Measurements from ENCODE around the gene SYT17. TPM values are rescaled to one million over a fixed set of nuclear protein-coding genes. Genes with fewer than 3 reads are reported as not detected.

The SYT17 gene
- total RNA-seq, 1 donor from 2014 or later: 2.6 TPM

GRCh38 chr16:19304750-19305149 lies 136.7 kb downstream of the SYT17 start:
- no peaks in the 10 kb centered on the region for H3K36me3 ChIP-seq (ENCODE audit: control insufficient read depth in 3 of 3, insufficient read depth in 3 of 3, low read length in 3 of 3)
- H3K9ac ChIP-seq (ENCODE audit: low read depth in 1 of 3, low read length in 3 of 3): no peak overlapping the region
- H3K4me3 ChIP-seq (ENCODE audit: low read length in 3 of 3): no peak overlapping the region
- no peaks in the 10 kb centered on the region for H3K4me1 ChIP-seq (ENCODE audit: control insufficient read depth in 3 of 3, insufficient read depth in 3 of 3, low read length in 3 of 3)
- H3K27me3 ChIP-seq (ENCODE audit: control insufficient read depth in 3 of 3, insufficient read depth in 3 of 3, low read length in 3 of 3): no peaks in the 10 kb centered on the region
- no peak overlapping the region for H3K27ac ChIP-seq (ENCODE audit: low read depth, low read length)
- H3K9me3 ChIP-seq (ENCODE audit: control insufficient read depth in 3 of 3, low read length in 3 of 3): no peaks in the 10 kb centered on the region

GRCh38 chr16:19305443-19305842 lies 137.4 kb downstream of the SYT17 start:
- Histone ChIP-seq H3K36me3 (ENCODE audit: control insufficient read depth in 3 of 3, insufficient read depth in 3 of 3, low read length in 3 of 3) (no peaks in the 10 kb centered on the region), H3K4me1 (ENCODE audit: control insufficient read depth in 3 of 3, insufficient read depth in 3 of 3, low read length in 3 of 3) (no peaks in the 10 kb centered on the region), H3K9me3 (ENCODE audit: control insufficient read depth in 3 of 3, low read length in 3 of 3) (no peaks in the 10 kb centered on the region), H3K4me3 (ENCODE audit: low read length in 3 of 3) (no peak overlapping the region), H3K27ac (ENCODE audit: low read depth, low read length) (no peak overlapping the region), H3K9ac (ENCODE audit: low read depth in 1 of 3, low read length in 3 of 3) (no peak overlapping the region), H3K27me3 (ENCODE audit: control insufficient read depth in 3 of 3, insufficient read depth in 3 of 3, low read length in 3 of 3) (no peaks in the 10 kb centered on the region)

- H3K4me1 ChIP-seq (ENCODE audit: control insufficient read depth in 3 of 3, insufficient read depth in 3 of 3, low read length in 3 of 3): no peaks in the 10 kb centered on the region
- H3K9ac ChIP-seq (ENCODE audit: low read depth in 1 of 3, low read length in 3 of 3): no peak overlapping the region
- H3K4me3 ChIP-seq (ENCODE audit: low read length in 3 of 3): no peak overlapping the region
- no peaks in the 10 kb centered on the region for H3K9me3 ChIP-seq (ENCODE audit: control insufficient read depth in 3 of 3, low read length in 3 of 3)
- H3K27ac ChIP-seq (ENCODE audit: low read depth, low read length): no peak overlapping the region
- H3K36me3 ChIP-seq (ENCODE audit: control insufficient read depth in 3 of 3, insufficient read depth in 3 of 3, low read length in 3 of 3): no peaks in the 10 kb centered on the region
- no peaks in the 10 kb centered on the region for H3K27me3 ChIP-seq (ENCODE audit: control insufficient read depth in 3 of 3, insufficient read depth in 3 of 3, low read length in 3 of 3)
Measured at GRCh38 chr16:19307587-19308241, 139.7 kb downstream of the SYT17 start.

- no peak overlapping the region for H3K9ac ChIP-seq (ENCODE audit: low read depth in 1 of 3, low read length in 3 of 3)
- no peaks in the 10 kb centered on the region for H3K9me3 ChIP-seq (ENCODE audit: control insufficient read depth in 3 of 3, low read length in 3 of 3)
- no peak overlapping the region for H3K4me3 ChIP-seq (ENCODE audit: low read length in 3 of 3)
- H3K4me1 ChIP-seq (ENCODE audit: control insufficient read depth in 3 of 3, insufficient read depth in 3 of 3, low read length in 3 of 3): no peaks in the 10 kb centered on the region
- no peaks in the 10 kb centered on the region for H3K27me3 ChIP-seq (ENCODE audit: control insufficient read depth in 3 of 3, insufficient read depth in 3 of 3, low read length in 3 of 3)
- no peak overlapping the region for H3K27ac ChIP-seq (ENCODE audit: low read depth, low read length)
- H3K36me3 ChIP-seq (ENCODE audit: control insufficient read depth in 3 of 3, insufficient read depth in 3 of 3, low read length in 3 of 3): no peaks in the 10 kb centered on the region
Measured at GRCh38 chr16:19308392-19308791, 140.4 kb downstream of the SYT17 start.

GRCh38 chr16:19309178-19309577 lies 141.1 kb downstream of the SYT17 start:
- Histone ChIP-seq H3K27ac (ENCODE audit: low read depth, low read length) (no peak overlapping the region), H3K4me1 (ENCODE audit: control insufficient read depth in 3 of 3, insufficient read depth in 3 of 3, low read length in 3 of 3) (no peaks in the 10 kb centered on the region), H3K36me3 (ENCODE audit: control insufficient read depth in 3 of 3, insufficient read depth in 3 of 3, low read length in 3 of 3) (no peaks in the 10 kb centered on the region), H3K9me3 (ENCODE audit: control insufficient read depth in 3 of 3, low read length in 3 of 3) (no peaks in the 10 kb centered on the region), H3K9ac (ENCODE audit: low read depth in 1 of 3, low read length in 3 of 3) (no peak overlapping the region), H3K27me3 (ENCODE audit: control insufficient read depth in 3 of 3, insufficient read depth in 3 of 3, low read length in 3 of 3) (no peaks in the 10 kb centered on the region), H3K4me3 (ENCODE audit: low read length in 3 of 3) (no peak overlapping the region)

- Histone ChIP-seq H3K27me3 (ENCODE audit: control insufficient read depth in 3 of 3, insufficient read depth in 3 of 3, low read length in 3 of 3) (peaks cover 0 to 5% (median 0%) of the 10 kb centered on the region in 3 donors), H3K4me1 (ENCODE audit: control insufficient read depth in 3 of 3, insufficient read depth in 3 of 3, low read length in 3 of 3) (no peaks in the 10 kb centered on the region), H3K9me3 (ENCODE audit: control insufficient read depth in 3 of 3, low read length in 3 of 3) (no peaks in the 10 kb centered on the region), H3K4me3 (ENCODE audit: low read length in 3 of 3) (no peak overlapping the region), H3K27ac (ENCODE audit: low read depth, low read length) (no peak overlapping the region), H3K36me3 (ENCODE audit: control insufficient read depth in 3 of 3, insufficient read depth in 3 of 3, low read length in 3 of 3) (no peaks in the 10 kb centered on the region), H3K9ac (ENCODE audit: low read depth in 1 of 3, low read length in 3 of 3) (no peak overlapping the region)
Measured at GRCh38 chr16:19314718-19315425, 146.8 kb downstream of the SYT17 start.

GRCh38 chr16:19315889-19316433 lies 147.9 kb downstream of the SYT17 start:
- H3K9me3 ChIP-seq (ENCODE audit: control insufficient read depth in 3 of 3, low read length in 3 of 3): no peaks in the 10 kb centered on the region
- peaks cover 0 to 5% (median 0%) of the 10 kb centered on the region in 3 donors for H3K27me3 ChIP-seq (ENCODE audit: control insufficient read depth in 3 of 3, insufficient read depth in 3 of 3, low read length in 3 of 3)
- no peak overlapping the region for H3K9ac ChIP-seq (ENCODE audit: low read depth in 1 of 3, low read length in 3 of 3)
- H3K4me3 ChIP-seq (ENCODE audit: low read length in 3 of 3): no peak overlapping the region
- H3K36me3 ChIP-seq (ENCODE audit: control insufficient read depth in 3 of 3, insufficient read depth in 3 of 3, low read length in 3 of 3): no peaks in the 10 kb centered on the region
- H3K4me1 ChIP-seq (ENCODE audit: control insufficient read depth in 3 of 3, insufficient read depth in 3 of 3, low read length in 3 of 3): no peaks in the 10 kb centered on the region
- H3K27ac ChIP-seq (ENCODE audit: low read depth, low read length): no peak overlapping the region

DNA sequence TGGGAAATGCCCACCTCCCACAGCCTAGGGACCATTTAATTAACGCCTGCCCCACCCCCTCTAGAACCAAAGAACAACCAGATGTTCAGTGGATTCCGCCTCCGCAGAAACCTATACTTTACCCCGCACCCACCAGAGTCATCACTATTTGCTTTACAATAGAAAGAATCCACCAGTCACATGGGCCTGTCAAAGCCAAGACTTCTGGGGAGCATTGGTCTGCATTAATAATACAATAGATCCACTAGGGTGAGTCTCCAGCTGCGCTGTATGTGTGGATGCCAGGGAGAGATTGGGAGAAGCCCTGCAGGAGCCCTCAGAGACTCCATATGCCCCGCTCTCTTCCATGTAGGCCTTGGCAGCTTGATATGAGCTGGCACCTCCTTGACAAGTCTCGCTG lies 148.8 kb downstream of the SYT17 start:
- H3K36me3 ChIP-seq (ENCODE audit: control insufficient read depth in 3 of 3, insufficient read depth in 3 of 3, low read length in 3 of 3): no peaks in the 10 kb centered on the region
- H3K9me3 ChIP-seq (ENCODE audit: control insufficient read depth in 3 of 3, low read length in 3 of 3): no peaks in the 10 kb centered on the region
- H3K4me3 ChIP-seq (ENCODE audit: low read length in 3 of 3): no peak overlapping the region
- no peak overlapping the region for H3K27ac ChIP-seq (ENCODE audit: low read depth, low read length)
- H3K4me1 ChIP-seq (ENCODE audit: control insufficient read depth in 3 of 3, insufficient read depth in 3 of 3, low read length in 3 of 3): no peaks in the 10 kb centered on the region
- no peak overlapping the region for H3K9ac ChIP-seq (ENCODE audit: low read depth in 1 of 3, low read length in 3 of 3)
- H3K27me3 ChIP-seq (ENCODE audit: control insufficient read depth in 3 of 3, insufficient read depth in 3 of 3, low read length in 3 of 3): peaks cover 0 to 5% (median 0%) of the 10 kb centered on the region in 3 donors
